Measurements from ENCODE around the gene KIAA1671. TPM values are rescaled to one million over a fixed set of nuclear protein-coding genes. Genes with fewer than 3 reads are reported as not detected.

Gene KIAA1671
- polyA plus RNA-seq, 1 donor (not counting 4 experiments of a cell fraction or from before 2014, with no cell fraction given): 17.4 TPM

DNA sequence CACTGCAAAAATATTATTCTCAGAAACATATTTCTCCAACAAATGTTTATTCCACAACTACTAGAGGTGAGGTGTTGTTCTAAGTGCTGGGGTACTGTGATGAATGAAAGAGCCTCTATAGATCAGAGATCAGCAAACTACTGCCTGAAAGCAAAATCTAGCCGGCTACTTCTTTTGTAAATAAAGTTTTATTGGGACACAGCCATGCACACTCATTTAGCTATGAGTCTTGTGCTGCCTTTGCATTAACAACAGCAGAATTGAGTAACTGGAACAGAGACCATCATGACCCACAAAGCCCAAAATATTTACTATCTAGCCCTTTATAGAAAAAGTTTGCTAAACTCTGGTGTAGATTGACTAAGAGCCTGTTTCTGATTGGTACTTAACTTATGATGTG lies 210.0 kb downstream of the KIAA1671 start:
- H3K27me3 ChIP-seq (ENCODE audit: control insufficient read depth, extremely low read depth, insufficient read depth, low read length): no peaks in the 10 kb centered on the region
- no peak overlapping the region for H3K4me3 ChIP-seq (ENCODE audit: control insufficient read depth in 2 of 3, extremely low read depth in 1 of 3, insufficient read depth in 2 of 3, low read depth in 1 of 3, low read length in 3 of 3)
- no peak for TF ChIP-seq EZH2 (IDR thresholded peaks at IDR 0.05; ENCODE audit: low read length)
- TF ChIP-seq, protein P1, sequence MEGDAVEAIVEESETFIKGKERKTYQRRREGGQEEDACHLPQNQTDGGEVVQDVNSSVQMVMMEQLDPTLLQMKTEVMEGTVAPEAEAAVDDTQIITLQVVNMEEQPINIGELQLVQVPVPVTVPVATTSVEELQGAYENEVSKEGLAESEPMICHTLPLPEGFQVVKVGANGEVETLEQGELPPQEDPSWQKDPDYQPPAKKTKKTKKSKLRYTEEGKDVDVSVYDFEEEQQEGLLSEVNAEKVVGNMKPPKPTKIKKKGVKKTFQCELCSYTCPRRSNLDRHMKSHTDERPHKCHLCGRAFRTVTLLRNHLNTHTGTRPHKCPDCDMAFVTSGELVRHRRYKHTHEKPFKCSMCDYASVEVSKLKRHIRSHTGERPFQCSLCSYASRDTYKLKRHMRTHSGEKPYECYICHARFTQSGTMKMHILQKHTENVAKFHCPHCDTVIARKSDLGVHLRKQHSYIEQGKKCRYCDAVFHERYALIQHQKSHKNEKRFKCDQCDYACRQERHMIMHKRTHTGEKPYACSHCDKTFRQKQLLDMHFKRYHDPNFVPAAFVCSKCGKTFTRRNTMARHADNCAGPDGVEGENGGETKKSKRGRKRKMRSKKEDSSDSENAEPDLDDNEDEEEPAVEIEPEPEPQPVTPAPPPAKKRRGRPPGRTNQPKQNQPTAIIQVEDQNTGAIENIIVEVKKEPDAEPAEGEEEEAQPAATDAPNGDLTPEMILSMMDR (optimal IDR thresholded peaks at IDR 0.05 in 1 of 3, IDR thresholded peaks at IDR 0.05 in 1 of 3, conservative IDR thresholded peaks at IDR 0.05 in 1 of 3; ENCODE audit: extremely low read depth in 1 of 3, insufficient read depth in 2 of 3, low read length in 3 of 3): no peak
- no peaks in the 10 kb centered on the region for H3K79me2 ChIP-seq (ENCODE audit: control insufficient read depth, insufficient read depth, low read length)
- H3K9me3 ChIP-seq (ENCODE audit: control insufficient read depth, low read depth, low read length): no peaks in the 10 kb centered on the region
- dilution Hi-C loops (cut with MboI; ENCODE audit: extremely low pct_ligation_motif_present, low sequenced_read_pairs): no loop called here
- peaks cover 6% of the 10 kb centered on the region for H4K20me1 ChIP-seq (ENCODE audit: control insufficient read depth, extremely low read depth, insufficient read depth, low read length)
- H2AFZ ChIP-seq (ENCODE audit: control insufficient read depth, low read length): no peak overlapping the region
- H3K27ac ChIP-seq (ENCODE audit: control insufficient read depth, insufficient read depth, low read length): no peak overlapping the region
- DNase-seq (ENCODE audit: low read depth, low spot score) (no peak), FAIRE-seq (no peak)
- peaks cover 34% of the 10 kb centered on the region for H3K4me1 ChIP-seq (ENCODE audit: control insufficient read depth, extremely low read depth, insufficient read depth, low read length)
- peaks cover 0 to 1% of the 10 kb centered on the region in 2 experiments for H3K36me3 ChIP-seq (ENCODE audit: control insufficient read depth in 2 of 2, extremely low read depth in 1 of 2, insufficient read depth in 2 of 2, low read length in 2 of 2)
- no peak overlapping the region for H3K9ac ChIP-seq (ENCODE audit: control insufficient read depth, extremely low read depth, insufficient read depth, low read length)
- no peaks in the 10 kb centered on the region for H3K9me1 ChIP-seq (ENCODE audit: control insufficient read depth, extremely low read depth, insufficient read depth, low read length)
- H3K4me2 ChIP-seq (ENCODE audit: control insufficient read depth, extremely low read depth, insufficient read depth, low read depth, low read length): no peak overlapping the region

DNA sequence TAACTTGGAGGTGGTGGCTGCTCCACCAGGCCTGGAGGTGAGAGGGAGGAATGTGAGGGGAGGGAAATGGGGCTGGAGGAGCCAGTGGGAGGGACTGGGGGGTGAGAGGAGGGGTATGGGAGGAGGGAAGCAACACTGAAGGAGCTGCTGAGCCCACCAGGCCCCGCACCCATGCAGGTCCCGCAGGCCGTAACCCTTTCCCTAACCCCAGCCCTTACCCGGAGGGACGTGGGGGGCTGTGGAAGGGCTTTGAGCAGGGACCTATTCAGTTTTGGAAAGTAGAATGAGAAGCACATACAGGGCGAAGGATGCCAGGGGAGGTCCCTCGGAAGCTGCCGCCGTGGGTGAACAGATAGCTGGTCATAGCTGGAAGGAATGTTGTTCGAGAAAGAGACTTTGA lies 213.3 kb downstream of the KIAA1671 start:
- H3K4me1 ChIP-seq (ENCODE audit: control insufficient read depth, extremely low read depth, insufficient read depth, low read length): peaks cover 38% of the 10 kb centered on the region
- no peaks in the 10 kb centered on the region for H3K79me2 ChIP-seq (ENCODE audit: control insufficient read depth, insufficient read depth, low read length)

More for the DNA sequence above, 213.3 kb downstream of the KIAA1671 start:
- Histone ChIP-seq H3K4me3 (ENCODE audit: control insufficient read depth in 2 of 3, extremely low read depth in 1 of 3, insufficient read depth in 2 of 3, low read depth in 1 of 3, low read length in 3 of 3) (no peak overlapping the region), H3K27ac (ENCODE audit: control insufficient read depth, insufficient read depth, low read length) (no peak overlapping the region), H3K4me2 (ENCODE audit: control insufficient read depth, extremely low read depth, insufficient read depth, low read depth, low read length) (no peak overlapping the region), H2AFZ (ENCODE audit: control insufficient read depth, low read length) (no peak overlapping the region), H4K20me1 (ENCODE audit: control insufficient read depth, extremely low read depth, insufficient read depth, low read length) (peaks cover 6% of the 10 kb centered on the region), H3K27me3 (ENCODE audit: control insufficient read depth, extremely low read depth, insufficient read depth, low read length) (no peaks in the 10 kb centered on the region), H3K9me1 (ENCODE audit: control insufficient read depth, extremely low read depth, insufficient read depth, low read length) (no peaks in the 10 kb centered on the region), H3K9me3 (ENCODE audit: control insufficient read depth, low read depth, low read length) (no peaks in the 10 kb centered on the region), H3K36me3 (ENCODE audit: control insufficient read depth in 2 of 2, extremely low read depth in 1 of 2, insufficient read depth in 2 of 2, low read length in 2 of 2) (no peaks in the 10 kb centered on the region), H3K9ac (ENCODE audit: control insufficient read depth, extremely low read depth, insufficient read depth, low read length) (no peak overlapping the region)
- DNase-seq (ENCODE audit: low read depth, low spot score) (no peak), FAIRE-seq (no peak)
- TF ChIP-seq EZH2 (IDR thresholded peaks at IDR 0.05; ENCODE audit: low read length): no peak
- TF ChIP-seq, protein P1 (optimal IDR thresholded peaks at IDR 0.05 in 1 of 3, IDR thresholded peaks at IDR 0.05 in 1 of 3, conservative IDR thresholded peaks at IDR 0.05 in 1 of 3; ENCODE audit: extremely low read depth in 1 of 3, insufficient read depth in 2 of 3, low read length in 3 of 3): no peak
- dilution Hi-C loops (cut with MboI; ENCODE audit: extremely low pct_ligation_motif_present, low sequenced_read_pairs): no loop called here

All from keratinocyte (primary cell).